Vagina (tissue), 2 donors: ENCODE measurements around the gene SYCE3. TPM values are rescaled to one million over a fixed set of nuclear protein-coding genes. Genes with fewer than 3 reads are reported as not detected.
"Not testable (repeated sequence)": the region's sequence is repeated elsewhere in the genome, so short reads cannot be mapped to it uniquely, and the experiment has no call there.

Experiments
- DNase-seq, 2 donors: peaks; one replicate each; pipeline ENCODE4 v3.0.0-alpha.2; 2017; ENCODE audit errors: extremely low spot score in 2 of 2
- H3K27ac ChIP-seq: fragments of 200-600 bp; sonication (generic); one replicate; pipeline ENCODE4 v1.5.1; 2019
- H3K27me3 ChIP-seq: fragments of 200-600 bp; sonication (generic); one replicate; pipeline ENCODE4 v1.5.1; 2019
- H3K36me3 ChIP-seq, 2 donors: fragments of 200-600 bp; sonication (generic); one replicate each; pipeline ENCODE4 v1.5.1; 2017 to 2019
- H3K4me1 ChIP-seq: fragments of 200-600 bp; sonication (generic); one replicate; pipeline ENCODE4 v1.5.1; 2019
- H3K4me3 ChIP-seq, 2 donors: fragments of 200-600 bp; sonication (generic); 1 replicate in 1 of 2; 2 replicates in 1 of 2; pipeline ENCODE4 v1.5.1; 2016 to 2019
- H3K9me3 ChIP-seq: fragments of 200-600 bp; sonication (generic); one replicate; pipeline ENCODE4 v1.5.1; 2019
- CTCF ChIP-seq, 3 experiments: fragments of 450-650 bp in 2 of 3; fragments of 200-600 bp in 1 of 3; sonication (generic) in 1 of 3; IDR thresholded peaks; one replicate each; pipeline ENCODE4 v1.5.1; 2017 to 2019; ENCODE audit warnings: antibody characterized with exemption in 3 of 3, mild to moderate bottlenecking in 2 of 3, moderate library complexity in 2 of 3
- POLR2A ChIP-seq, 2 donors: fragments of 450-650 bp; IDR thresholded peaks; one replicate each; pipeline ENCODE4 v1.6.1; 2017; ENCODE audit warnings: antibody characterized with exemption in 2 of 2, mild to moderate bottlenecking in 2 of 2, moderate library complexity in 2 of 2
- POLR2AphosphoS5 ChIP-seq, 2 donors: sonication (generic); formaldehyde crosslinking; IDR thresholded peaks; one replicate each; pipeline ENCODE4 v1.9.0; 2017; ENCODE audit warnings: antibody characterized with exemption in 2 of 2, mild to moderate bottlenecking in 2 of 2, low read depth in 1 of 2; ENCODE audit not compliant: insufficient read depth in 1 of 2
- intact Hi-C: fragments of 100-400 bp; cut with DNase I; formaldehyde crosslinking; loops from one replicate; pipeline ENCODE4 v1.15.1; 2023
- total RNA-seq: library from RNA; depleted of rRNA; stranded (reverse); fragments of >200 nt; gene quantifications from one replicate; pipeline ENCODE4 v1.2.3, GENCODE V29; 2016

SYCE3 gene
- total RNA-seq, 1 donor from 2014 or later: not detected

- no peaks in the 10 kb centered on the region for H3K9me3 ChIP-seq
- intact Hi-C loops: no loop called here
- H3K27me3 ChIP-seq: no peaks in the 10 kb centered on the region
- TF ChIP-seq POLR2AphosphoS5 (IDR thresholded peaks at IDR 0.05; ENCODE audit: insufficient read depth in 1 of 2, low read depth in 1 of 2): no peak
- TF ChIP-seq POLR2A (IDR thresholded peaks at IDR 0.05): no peak
- no peak for TF ChIP-seq CTCF (IDR thresholded peaks at IDR 0.05)
- no peak overlapping the region for H3K4me3 ChIP-seq
- H3K27ac ChIP-seq: no peak overlapping the region
- DNase-seq: peak in 1 of 2 donors; percentile 95
- no peaks in the 10 kb centered on the region for H3K36me3 ChIP-seq
- no peaks in the 10 kb centered on the region for H3K4me1 ChIP-seq
These were observed 47.3 kb upstream of the SYCE3 start for GRCh38 chr22:50610041-50610451.

GRCh38 chr22:50609599-50609998 lies 46.9 kb upstream of the SYCE3 start:
- Histone ChIP-seq H3K4me3 (no peak overlapping the region), H3K9me3 (no peaks in the 10 kb centered on the region), H3K27ac (no peak overlapping the region), H3K36me3 (no peaks in the 10 kb centered on the region), H3K27me3 (no peaks in the 10 kb centered on the region), H3K4me1 (no peaks in the 10 kb centered on the region)
- TF ChIP-seq POLR2AphosphoS5 (IDR thresholded peaks at IDR 0.05; ENCODE audit: insufficient read depth in 1 of 2, low read depth in 1 of 2) (no peak), POLR2A (IDR thresholded peaks at IDR 0.05) (no peak), CTCF (IDR thresholded peaks at IDR 0.05) (no peak)
- no peak for DNase-seq
- intact Hi-C loops: no loop called here

DNA sequence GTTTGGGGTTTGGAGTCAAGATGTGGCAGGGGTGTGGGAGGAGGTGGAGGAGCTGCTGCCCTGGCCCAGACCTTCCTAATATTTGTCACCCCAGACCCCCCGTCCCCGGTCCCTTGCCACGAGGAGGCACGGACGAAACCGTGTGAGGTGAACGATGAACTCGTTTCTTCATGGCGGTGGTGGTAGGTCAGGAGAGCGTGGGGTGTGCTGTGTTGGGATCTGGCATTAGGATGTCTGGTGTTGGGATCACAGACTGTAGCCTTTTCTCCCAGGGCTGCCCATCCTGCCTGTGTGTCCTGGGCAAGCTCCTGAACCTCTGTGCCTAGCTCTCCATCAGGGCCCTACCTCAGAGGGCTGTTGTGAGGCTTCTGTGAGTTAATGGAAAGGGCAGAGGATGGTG lies 46.3 kb upstream of the SYCE3 start:
- no peaks in the 10 kb centered on the region for H3K27me3 ChIP-seq
- TF ChIP-seq POLR2AphosphoS5 (IDR thresholded peaks at IDR 0.05; ENCODE audit: insufficient read depth in 1 of 2, low read depth in 1 of 2) (no peak), POLR2A (IDR thresholded peaks at IDR 0.05) (no peak)
- no peaks in the 10 kb centered on the region for H3K4me1 ChIP-seq

GRCh38 chr22:50608058-50608840 lies 45.5 kb upstream of the SYCE3 start:
- intact Hi-C loops, H3K27ac ChIP-seq, H3K4me3 ChIP-seq, H3K9me3 ChIP-seq, H3K4me1 ChIP-seq, H3K36me3 ChIP-seq, DNase-seq, H3K27me3 ChIP-seq: not testable (repeated sequence)

More for the DNA sequence above, 46.3 kb upstream of the SYCE3 start:
- H3K36me3 ChIP-seq: no peaks in the 10 kb centered on the region
- intact Hi-C loops: no loop called here
- DNase-seq: no peak
- no peak overlapping the region for H3K4me3 ChIP-seq
- no peaks in the 10 kb centered on the region for H3K9me3 ChIP-seq
- H3K27ac ChIP-seq: no peak overlapping the region

- DNase-seq: no peak
- TF ChIP-seq POLR2AphosphoS5 (IDR thresholded peaks at IDR 0.05; ENCODE audit: insufficient read depth in 1 of 2, low read depth in 1 of 2) (no peak), POLR2A (IDR thresholded peaks at IDR 0.05) (no peak), CTCF (IDR thresholded peaks at IDR 0.05) (no peak)
- H3K27me3 ChIP-seq: no peaks in the 10 kb centered on the region
- intact Hi-C loops: no loop called here
- no peak overlapping the region for H3K4me3 ChIP-seq
- H3K9me3 ChIP-seq: no peaks in the 10 kb centered on the region
- no peaks in the 10 kb centered on the region for H3K4me1 ChIP-seq
- H3K36me3 ChIP-seq: no peaks in the 10 kb centered on the region
- H3K27ac ChIP-seq: no peak overlapping the region
These were observed 44.9 kb upstream of the SYCE3 start for GRCh38 chr22:50607659-50608020.

- no peak for DNase-seq
- Histone ChIP-seq H3K4me1 (no peaks in the 10 kb centered on the region), H3K27ac (no peak overlapping the region), H3K36me3 (no peaks in the 10 kb centered on the region), H3K4me3 (no peak overlapping the region), H3K9me3 (no peaks in the 10 kb centered on the region), H3K27me3 (no peaks in the 10 kb centered on the region)
- TF ChIP-seq CTCF (IDR thresholded peaks at IDR 0.05) (no peak), POLR2A (IDR thresholded peaks at IDR 0.05) (no peak), POLR2AphosphoS5 (IDR thresholded peaks at IDR 0.05; ENCODE audit: insufficient read depth in 1 of 2, low read depth in 1 of 2) (no peak)
- intact Hi-C loops: no loop called here
These were observed 44.4 kb upstream of the SYCE3 start for GRCh38 chr22:50606946-50607658.
